ENCODE measurements around the gene NFIX.

NFIX gene

DNA sequence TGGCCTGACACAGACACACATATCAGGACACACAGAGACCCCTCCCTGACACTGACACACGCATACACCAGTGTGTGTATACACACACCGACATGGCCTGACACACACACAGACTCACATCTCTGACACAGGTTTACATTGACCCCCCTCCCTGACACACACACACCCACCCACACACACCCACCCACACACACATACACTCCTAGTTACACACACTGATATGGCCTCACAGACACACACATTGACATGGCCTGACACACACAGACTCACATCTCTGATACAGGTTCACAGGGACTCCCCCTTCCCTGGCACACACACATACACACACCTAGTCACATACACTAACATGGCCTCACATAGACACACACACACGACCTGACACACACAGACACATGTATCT, 4.4 kb upstream of the NFIX start:
- no peak for DNase-seq

DNA sequence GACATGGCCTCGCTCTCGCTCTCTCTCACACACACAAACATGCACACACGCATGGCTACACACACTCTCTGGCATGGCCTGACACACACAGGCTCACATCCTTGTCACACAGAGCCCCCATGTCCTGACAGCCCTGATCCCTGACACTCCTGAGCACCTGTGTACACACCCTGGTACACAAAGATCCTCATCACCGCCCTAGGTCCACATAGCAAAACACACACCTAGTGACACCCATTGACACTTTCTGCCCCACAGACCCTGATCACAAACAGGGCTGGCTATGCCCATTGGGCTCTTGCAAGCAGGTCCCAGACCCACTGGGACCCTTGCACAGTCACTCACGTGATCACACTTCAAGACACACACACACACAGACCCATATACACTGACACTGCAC, 4.0 kb upstream of the NFIX start:
- no peak for DNase-seq

- DNase-seq: no peak
Measured at GRCh38 chr19:12992729-12993128, 2.5 kb upstream of the NFIX start.

DNA sequence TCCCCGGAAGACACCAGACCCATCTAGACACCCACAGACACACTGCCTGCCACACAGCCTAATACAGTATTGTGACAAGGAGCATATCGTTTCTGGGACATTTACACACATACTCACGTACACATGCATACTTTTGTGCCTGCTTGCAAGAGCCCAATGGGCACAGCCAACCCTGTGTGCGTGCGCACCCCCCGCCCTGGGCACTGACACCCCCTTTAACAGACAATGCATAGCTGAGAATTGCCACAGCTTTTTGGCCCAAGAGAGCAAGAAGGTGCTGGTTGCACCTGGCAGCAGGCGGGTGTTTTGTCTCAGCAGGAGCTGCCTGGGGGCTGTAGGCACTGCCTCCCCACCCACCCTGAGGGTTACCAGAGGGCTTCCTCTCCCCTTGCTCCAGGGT, 1.7 kb upstream of the NFIX start:
- no peak for DNase-seq

DNA sequence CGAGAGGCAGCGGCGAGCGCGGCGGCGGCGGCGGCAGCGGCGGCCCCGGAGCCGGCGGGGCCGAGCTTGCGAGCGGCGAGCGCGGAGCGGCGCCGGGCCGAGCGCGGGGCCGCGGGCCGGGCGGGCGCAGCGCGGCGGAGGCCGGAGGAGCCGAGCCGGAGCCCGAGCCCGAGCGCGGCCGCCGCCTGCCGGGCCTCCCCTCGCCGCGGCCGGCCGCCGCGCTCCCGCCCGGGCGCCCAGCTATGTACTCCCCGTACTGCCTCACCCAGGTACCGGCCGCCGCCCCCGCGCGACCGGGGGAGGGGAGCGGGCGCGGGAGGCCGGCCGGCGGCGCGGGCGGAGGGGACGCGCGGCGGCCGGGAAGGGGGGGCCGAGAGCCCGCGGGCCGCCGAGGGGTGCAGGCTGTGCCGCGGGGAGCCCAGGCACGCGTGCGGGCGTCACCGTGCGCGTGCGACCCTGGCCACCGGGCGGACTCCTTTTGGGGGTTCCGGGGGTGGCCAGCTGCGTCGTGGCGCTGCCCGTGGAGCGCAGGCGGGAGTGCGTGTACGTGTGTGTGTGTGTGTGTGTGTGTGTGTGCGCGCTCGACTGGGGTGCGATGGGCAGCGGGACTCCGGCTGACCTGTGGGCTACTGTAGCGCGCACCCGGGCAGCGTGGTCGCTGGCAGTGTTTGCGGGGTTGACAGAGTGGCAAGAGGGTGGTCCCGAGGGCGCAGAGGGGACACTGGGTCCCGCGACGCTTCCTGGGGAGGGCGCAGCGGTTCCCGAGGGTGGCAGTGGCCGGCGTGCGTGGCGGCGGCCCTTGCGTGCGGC, 526 bp downstream of the NFIX start:
- no peak for DNase-seq

DNA sequence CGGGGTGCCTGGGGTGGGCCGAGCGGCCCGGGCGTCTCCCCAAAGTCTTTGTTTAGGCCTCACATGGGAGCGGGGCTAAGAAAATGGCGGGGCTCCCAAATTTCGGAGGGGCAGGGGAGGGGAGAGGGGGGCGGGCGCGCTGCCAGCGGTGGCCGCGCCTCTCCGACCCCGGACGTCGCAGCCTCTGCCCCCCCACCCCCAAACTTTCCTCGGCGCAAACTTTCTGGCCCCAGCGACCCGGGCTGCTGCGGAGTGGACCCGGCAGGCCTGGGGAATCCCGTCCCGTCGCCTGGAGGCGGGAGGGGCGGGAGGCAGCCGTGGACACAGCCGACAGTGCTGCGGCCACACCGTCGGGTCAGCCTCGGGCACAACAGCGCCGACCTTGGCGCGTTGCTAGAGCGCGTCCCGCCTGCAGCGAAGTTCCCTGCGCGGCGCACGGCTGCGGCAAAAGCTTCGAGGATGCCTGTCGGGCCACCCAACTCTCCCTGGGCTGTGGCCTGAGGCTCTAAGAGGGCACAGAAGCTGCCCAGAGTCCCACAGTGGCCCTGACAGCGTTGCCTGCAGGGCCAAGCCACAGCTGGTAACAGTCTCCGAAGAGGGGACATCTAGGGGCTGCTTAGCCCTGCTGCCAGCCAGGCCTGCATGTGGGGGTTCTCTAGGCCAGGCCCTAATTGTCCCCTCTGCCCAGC, 1.3 kb downstream of the NFIX start:
- no peak for DNase-seq

GRCh38 chr19:12997179-12997966, 2.1 kb downstream of the NFIX start:
- DNase-seq: no peak

- DNase-seq: no peak
Measured at GRCh38 chr19:12997967-12998940, 3.0 kb downstream of the NFIX start.

DNA sequence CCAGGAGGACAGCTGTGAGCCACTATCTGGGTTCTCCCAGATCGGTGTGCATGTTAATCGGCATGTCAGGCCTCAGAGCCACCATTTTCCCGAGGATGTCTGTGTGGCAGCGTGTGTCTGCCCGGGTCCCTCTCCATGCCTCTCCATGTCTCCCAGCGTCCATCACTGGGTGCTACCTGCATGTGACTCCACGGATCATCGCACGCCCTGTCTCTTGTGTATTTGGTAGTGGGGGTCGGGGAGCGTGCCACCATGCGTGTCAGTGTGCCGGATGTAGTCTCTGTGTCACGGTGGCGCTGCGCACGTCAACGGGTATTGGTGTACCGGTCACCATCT, 5.9 kb downstream of the NFIX start:
- DNase-seq: no peak

DNA sequence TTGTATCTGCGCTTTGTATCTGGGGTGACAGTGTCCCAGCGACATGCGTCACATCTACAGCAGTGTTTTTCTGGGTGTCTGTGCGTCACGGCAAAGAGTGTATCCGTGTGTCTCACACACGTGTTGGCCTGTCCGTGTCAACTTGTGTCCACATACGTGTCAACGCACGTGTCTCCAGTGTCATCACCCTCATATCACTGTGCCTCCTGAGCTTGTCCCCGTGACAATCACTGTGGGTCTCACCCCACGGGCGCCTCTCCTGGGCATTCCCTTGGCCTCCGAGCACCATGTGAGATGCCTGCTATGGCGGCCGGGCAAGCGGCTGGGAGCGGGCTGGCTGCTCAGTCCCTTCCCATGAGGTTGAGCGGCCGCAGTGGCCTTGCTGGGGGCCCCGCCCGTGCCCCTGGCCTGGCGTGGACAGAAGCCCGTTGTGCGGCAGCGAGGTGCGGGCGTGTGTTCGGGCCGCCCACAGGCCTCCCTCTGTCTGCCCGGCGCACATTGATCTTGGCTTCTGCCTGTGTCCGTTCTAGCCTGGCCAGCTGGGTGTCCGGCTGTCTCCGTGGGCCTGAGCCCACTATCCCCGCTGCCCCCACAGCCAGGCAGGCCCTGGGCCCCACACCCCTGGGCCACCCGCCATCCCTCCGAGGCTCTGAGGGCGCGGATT, 6.4 kb downstream of the NFIX start:
- no peak for DNase-seq

GRCh38 chr19:13002166-13002898, 7.1 kb downstream of the NFIX start:
- DNase-seq: no peak

GRCh38 chr19:13003081-13003480, 7.8 kb downstream of the NFIX start:
- DNase-seq: no peak

DNA sequence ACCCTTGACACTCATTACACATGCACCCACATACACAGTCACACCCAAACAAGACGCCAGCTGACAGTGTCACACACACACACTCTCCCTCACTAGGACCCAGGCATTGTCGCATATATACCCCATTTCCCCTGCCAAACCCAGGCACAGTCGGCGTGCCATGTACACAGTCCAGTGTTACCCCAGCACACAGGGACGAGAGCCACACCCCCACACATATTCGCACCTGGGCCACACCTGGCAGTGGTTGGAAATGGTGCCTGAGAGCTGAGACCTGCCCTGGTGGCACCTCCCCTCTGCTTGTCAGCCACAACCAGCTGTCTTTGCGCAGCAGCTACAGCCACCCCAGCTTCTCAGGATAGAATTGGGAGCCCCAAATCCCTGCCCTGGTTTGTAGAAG, 9.0 kb downstream of the NFIX start:
- no peak for DNase-seq

GRCh38 chr19:13005253-13005652, 10.0 kb downstream of the NFIX start:
- DNase-seq: no peak

- no peak for DNase-seq
Measured at GRCh38 chr19:13005861-13006370, 10.6 kb downstream of the NFIX start.

DNA sequence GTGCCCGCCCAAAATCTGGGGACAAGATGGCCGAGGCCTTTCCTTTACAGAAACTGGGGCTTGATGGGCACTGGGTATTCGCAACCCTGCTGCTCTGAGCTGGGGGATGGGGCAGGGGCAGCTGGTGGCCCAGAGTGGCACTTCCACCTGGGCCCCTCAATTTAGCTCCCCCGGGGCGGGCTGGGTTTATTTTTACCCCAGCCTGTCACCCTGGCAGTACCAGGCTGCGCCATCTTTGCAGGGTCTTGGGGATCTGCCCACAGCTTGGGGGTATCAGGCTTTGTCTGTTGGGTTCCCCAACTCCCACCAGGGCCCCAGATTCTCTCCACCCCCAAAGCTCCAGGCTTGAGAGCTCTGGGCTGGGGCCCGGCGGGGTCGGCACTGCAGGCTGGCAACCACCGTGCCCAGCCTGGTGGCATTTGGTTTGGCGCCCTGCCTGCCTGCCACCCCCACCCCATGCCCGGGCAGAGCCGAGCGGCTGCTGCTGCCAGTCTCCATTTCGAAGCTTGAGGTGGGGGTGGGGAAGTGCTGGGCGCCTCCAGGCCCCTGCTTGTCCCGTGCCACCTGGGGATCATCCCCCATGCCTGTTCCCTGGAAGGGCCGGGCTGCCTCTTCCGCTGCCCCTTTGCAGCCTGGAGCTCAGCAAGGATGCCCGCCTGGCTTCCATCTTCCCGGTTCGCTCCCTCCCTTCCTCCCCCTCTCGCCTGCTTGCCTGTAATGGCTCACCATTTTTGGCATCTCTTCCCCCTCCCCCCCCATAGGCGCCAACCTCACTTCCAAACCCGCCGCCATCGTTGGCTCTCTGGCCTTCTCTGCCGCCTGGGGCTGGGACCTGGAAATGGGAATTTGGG, 11.4 kb downstream of the NFIX start:
- no peak for DNase-seq

DNA sequence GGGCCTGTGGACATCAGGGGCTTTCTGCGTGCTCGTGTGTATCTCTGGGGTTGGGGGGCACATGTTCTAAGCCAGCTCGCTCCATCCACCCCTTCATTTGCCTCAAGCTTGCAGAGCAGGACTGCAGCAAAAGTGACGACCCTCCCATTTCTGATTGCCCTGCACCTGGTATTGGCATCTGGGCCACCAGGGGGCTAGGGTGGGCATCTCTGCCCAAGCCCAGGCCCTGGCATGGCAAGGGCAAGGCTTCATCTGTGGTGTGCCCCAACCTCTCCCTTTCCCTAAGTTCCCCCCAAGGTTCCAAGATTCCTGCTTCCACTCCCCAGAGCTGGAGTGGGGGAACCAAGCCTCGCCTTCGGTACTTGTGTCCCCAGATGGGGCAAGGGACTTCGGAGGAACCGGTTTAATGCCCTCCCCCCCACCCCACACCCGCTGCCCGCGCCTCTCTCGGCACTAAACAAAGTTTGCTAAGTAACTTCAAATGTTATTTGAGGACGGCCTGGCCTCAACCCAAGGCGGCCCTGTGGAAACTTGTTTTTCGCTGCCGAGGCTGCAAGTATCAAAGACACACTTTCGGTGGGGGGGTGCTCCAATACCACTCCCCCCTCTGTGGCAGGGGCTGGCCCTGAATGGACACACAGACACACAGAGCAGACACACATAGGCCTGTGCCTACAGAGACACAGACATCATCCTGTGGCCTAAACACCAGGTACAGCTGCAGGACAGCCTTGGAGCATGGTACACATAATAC, 12.2 kb downstream of the NFIX start:
- DNase-seq: no peak

- no peak for DNase-seq
Measured at GRCh38 chr19:13008926-13009787, 13.9 kb downstream of the NFIX start.

All from activated naive CD4-positive, alpha-beta T cell treated with Interleukin-2 at 50 U/mL for 16 hours (primary cell).